ENCODE results near the gene RPS19.
"Not testable (repeated sequence)": the region's sequence is repeated elsewhere in the genome, so short reads cannot be mapped to it uniquely, and the experiment has no call there.

Gene RPS19

GRCh38 chr19:41902594-41902993 is 42.5 kb downstream of the RPS19 start:
- no peak for DNase-seq

GRCh38 chr19:41903193-41903953 is 43.3 kb downstream of the RPS19 start:
- no peak for DNase-seq

- no peak for DNase-seq
Measured at GRCh38 chr19:41904118-41904870, 44.2 kb downstream of the RPS19 start.

- DNase-seq = no peak
Measured at GRCh38 chr19:41905273-41906002, 45.4 kb downstream of the RPS19 start.

- no peak for DNase-seq
Measured at GRCh38 chr19:41906271-41906670, 46.2 kb downstream of the RPS19 start.

GRCh38 chr19:41906916-41907680 is 47.0 kb downstream of the RPS19 start:
- no peak for DNase-seq

- DNase-seq = no peak
Measured at GRCh38 chr19:41907994-41908615, 48.0 kb downstream of the RPS19 start.

- no peak for DNase-seq
Measured at GRCh38 chr19:41908724-41909464, 48.8 kb downstream of the RPS19 start.

GRCh38 chr19:41909706-41910105 is 49.7 kb downstream of the RPS19 start:
- DNase-seq = no peak

GRCh38 chr19:41910240-41910991 is 50.4 kb downstream of the RPS19 start:
- DNase-seq = no peak

- DNase-seq = no peak
Measured at GRCh38 chr19:41910992-41911888, 51.2 kb downstream of the RPS19 start.

GRCh38 chr19:41911889-41912731 is 52.1 kb downstream of the RPS19 start:
- no peak for DNase-seq

- DNase-seq = no peak
Measured at GRCh38 chr19:41912899-41913537, 53.0 kb downstream of the RPS19 start.

GRCh38 chr19:41913538-41914423 is 53.7 kb downstream of the RPS19 start:
- DNase-seq = no peak

- not testable (repeated sequence) for DNase-seq
Measured at GRCh38 chr19:41914424-41914834, 54.4 kb downstream of the RPS19 start.

GRCh38 chr19:41915021-41915775 is 55.1 kb downstream of the RPS19 start:
- no peak for DNase-seq
